Measurements from ENCODE around the gene PTPRE.

The PTPRE gene

DNA sequence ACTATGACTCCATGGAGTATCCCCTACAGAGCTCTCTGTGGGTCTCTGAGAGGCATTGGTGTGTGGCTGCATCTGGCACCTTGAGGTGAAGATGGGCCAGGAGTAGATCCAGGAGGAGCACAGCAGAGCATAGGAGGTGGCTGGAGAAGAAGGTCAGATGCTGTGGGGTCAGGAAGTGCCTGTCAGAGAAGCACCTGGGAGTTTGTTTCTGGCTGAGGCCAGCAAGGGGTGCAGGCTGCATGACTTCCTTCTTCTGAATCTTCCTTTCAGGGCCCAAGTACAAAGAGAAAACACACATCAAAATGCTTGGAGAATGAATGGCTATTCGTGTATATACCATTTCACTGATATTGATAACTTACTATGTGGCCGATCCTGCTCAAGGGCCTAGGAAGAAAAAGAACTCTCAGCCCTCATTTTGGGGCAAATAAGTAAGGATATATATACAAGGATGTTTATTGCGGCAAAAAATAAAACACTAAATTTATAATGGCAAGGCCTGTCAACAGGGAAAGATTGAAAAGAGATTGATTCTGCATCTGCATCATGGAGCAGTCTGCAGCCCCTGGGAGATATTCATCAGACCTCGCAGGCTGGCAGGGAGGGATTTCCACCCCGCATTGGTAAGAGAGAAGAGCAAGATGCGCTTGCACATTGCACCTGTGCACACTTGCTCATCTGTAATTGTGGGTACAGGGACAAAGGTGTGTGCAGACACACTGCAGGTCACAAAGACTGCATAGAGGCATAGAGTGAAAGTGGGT, 39.2 kb downstream of the PTPRE start:
- H3K36me3 ChIP-seq (ENCODE audit: control insufficient read depth, insufficient read depth, low read length, severe bottlenecking): no peaks in the 10 kb centered on the region
- no peaks in the 10 kb centered on the region for H3K27me3 ChIP-seq (replicated peaks; ENCODE audit: control insufficient read depth, insufficient read depth, low read length)
- DNase-seq (ENCODE audit: low read depth): no peak
- no peaks in the 10 kb centered on the region for H3K9me3 ChIP-seq (ENCODE audit: control insufficient read depth, low read length)
- H3K9ac ChIP-seq (ENCODE audit: low read length): no peak overlapping the region
- no peak overlapping the region for H3K4me3 ChIP-seq (ENCODE audit: low read length)
- peaks cover 5% of the 10 kb centered on the region for H3K4me1 ChIP-seq (ENCODE audit: control insufficient read depth, insufficient read depth, low read length)

DNA sequence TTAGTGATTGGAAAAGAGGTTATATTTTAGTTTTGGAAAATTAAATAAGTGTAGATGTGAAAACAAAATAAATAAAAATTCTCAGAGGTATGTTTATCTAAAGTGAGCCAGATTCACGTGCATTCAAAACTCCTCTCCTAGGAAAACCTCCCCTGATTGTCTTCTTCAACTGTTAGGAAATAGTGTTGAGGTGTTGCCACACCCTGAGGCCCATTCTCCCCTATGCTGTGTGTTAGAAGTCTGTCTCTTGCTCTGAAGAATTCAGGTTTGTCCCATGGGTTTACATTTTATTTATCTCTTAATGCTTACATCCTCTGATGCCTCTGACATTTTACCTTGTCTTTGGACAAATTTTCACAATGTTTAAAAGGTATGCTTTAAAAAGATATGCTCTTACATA, 40.3 kb downstream of the PTPRE start:
- Histone ChIP-seq H3K4me3 (ENCODE audit: low read length) (no peak overlapping the region), H3K36me3 (ENCODE audit: control insufficient read depth, insufficient read depth, low read length, severe bottlenecking) (no peaks in the 10 kb centered on the region), H3K9ac (ENCODE audit: low read length) (no peak overlapping the region), H3K9me3 (ENCODE audit: control insufficient read depth, low read length) (no peaks in the 10 kb centered on the region), H3K4me1 (ENCODE audit: control insufficient read depth, insufficient read depth, low read length) (peaks cover 5% of the 10 kb centered on the region), H3K27me3 (replicated peaks; ENCODE audit: control insufficient read depth, insufficient read depth, low read length) (no peaks in the 10 kb centered on the region)
- DNase-seq (ENCODE audit: low read depth): no peak

DNA sequence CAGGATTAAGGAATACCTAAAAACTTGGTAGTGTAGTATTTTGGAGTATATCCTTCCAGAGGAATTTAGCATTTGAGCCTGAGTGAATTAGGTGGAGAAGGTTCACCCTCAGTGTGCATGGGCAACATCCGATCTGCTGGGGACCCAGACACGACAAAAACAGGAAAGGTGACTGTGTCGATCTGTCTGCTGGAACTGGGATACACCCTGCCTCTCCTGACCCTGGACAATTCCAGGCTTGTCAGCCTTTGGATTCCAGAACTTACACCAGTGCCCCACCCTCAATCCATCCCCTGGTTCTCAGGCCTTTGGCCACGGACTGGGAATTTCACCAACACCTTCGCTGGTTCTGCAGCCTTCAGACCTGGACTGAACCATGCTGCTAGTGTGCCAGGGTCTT, 41.9 kb downstream of the PTPRE start:
- Histone ChIP-seq H3K9ac (ENCODE audit: low read length) (no peak overlapping the region), H3K27me3 (replicated peaks; ENCODE audit: control insufficient read depth, insufficient read depth, low read length) (no peaks in the 10 kb centered on the region), H3K4me3 (ENCODE audit: low read length) (no peak overlapping the region), H3K9me3 (ENCODE audit: control insufficient read depth, low read length) (no peaks in the 10 kb centered on the region), H3K36me3 (ENCODE audit: control insufficient read depth, insufficient read depth, low read length, severe bottlenecking) (no peaks in the 10 kb centered on the region), H3K4me1 (ENCODE audit: control insufficient read depth, insufficient read depth, low read length) (peaks cover 5% of the 10 kb centered on the region)
- no peak for DNase-seq (ENCODE audit: low read depth)

- no peaks in the 10 kb centered on the region for H3K27me3 ChIP-seq (replicated peaks; ENCODE audit: control insufficient read depth, insufficient read depth, low read length)
- no peak overlapping the region for H3K9ac ChIP-seq (ENCODE audit: low read length)
- H3K4me1 ChIP-seq (ENCODE audit: control insufficient read depth, insufficient read depth, low read length): peaks cover 5% of the 10 kb centered on the region
- H3K36me3 ChIP-seq (ENCODE audit: control insufficient read depth, insufficient read depth, low read length, severe bottlenecking): no peaks in the 10 kb centered on the region
- no peak overlapping the region for H3K4me3 ChIP-seq (ENCODE audit: low read length)
- H3K9me3 ChIP-seq (ENCODE audit: control insufficient read depth, low read length): no peaks in the 10 kb centered on the region
- no peak for DNase-seq (ENCODE audit: low read depth)
Measured at GRCh38 chr10:127949831-127950230, 42.9 kb downstream of the PTPRE start.

GRCh38 chr10:127951861-127952574, 45.1 kb downstream of the PTPRE start:
- Histone ChIP-seq H3K4me1 (ENCODE audit: control insufficient read depth, insufficient read depth, low read length) (no peaks in the 10 kb centered on the region), H3K9ac (ENCODE audit: low read length) (no peak overlapping the region), H3K4me3 (ENCODE audit: low read length) (no peak overlapping the region), H3K9me3 (ENCODE audit: control insufficient read depth, low read length) (no peaks in the 10 kb centered on the region), H3K36me3 (ENCODE audit: control insufficient read depth, insufficient read depth, low read length, severe bottlenecking) (no peaks in the 10 kb centered on the region), H3K27me3 (replicated peaks; ENCODE audit: control insufficient read depth, insufficient read depth, low read length) (no peaks in the 10 kb centered on the region)
- no peak for DNase-seq (ENCODE audit: low read depth)

DNA sequence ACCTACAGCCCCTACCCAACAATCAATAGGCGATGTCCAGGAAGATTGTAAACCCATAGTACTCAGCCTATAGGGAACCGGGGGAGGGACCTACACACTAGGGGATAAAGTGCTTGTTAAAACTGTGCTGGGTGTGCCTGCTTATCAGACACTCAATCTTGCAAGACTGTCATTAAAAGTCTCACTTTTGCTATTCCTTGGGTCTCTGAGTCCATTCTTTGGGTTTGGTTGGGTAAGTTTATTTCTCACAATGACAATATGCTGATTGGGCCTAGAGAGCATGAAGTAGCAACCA, 45.6 kb downstream of the PTPRE start:
- Histone ChIP-seq H3K4me1 (ENCODE audit: control insufficient read depth, insufficient read depth, low read length) (no peaks in the 10 kb centered on the region), H3K9ac (ENCODE audit: low read length) (no peak overlapping the region), H3K27me3 (replicated peaks; ENCODE audit: control insufficient read depth, insufficient read depth, low read length) (no peaks in the 10 kb centered on the region), H3K4me3 (ENCODE audit: low read length) (no peak overlapping the region), H3K36me3 (ENCODE audit: control insufficient read depth, insufficient read depth, low read length, severe bottlenecking) (no peaks in the 10 kb centered on the region), H3K9me3 (ENCODE audit: control insufficient read depth, low read length) (no peaks in the 10 kb centered on the region)
- no peak for DNase-seq (ENCODE audit: low read depth)

GRCh38 chr10:127952918-127953317, 46.0 kb downstream of the PTPRE start:
- DNase-seq (ENCODE audit: low read depth): no peak
- Histone ChIP-seq H3K9me3 (ENCODE audit: control insufficient read depth, low read length) (no peaks in the 10 kb centered on the region), H3K36me3 (ENCODE audit: control insufficient read depth, insufficient read depth, low read length, severe bottlenecking) (no peaks in the 10 kb centered on the region), H3K4me1 (ENCODE audit: control insufficient read depth, insufficient read depth, low read length) (no peaks in the 10 kb centered on the region), H3K9ac (ENCODE audit: low read length) (no peak overlapping the region), H3K4me3 (ENCODE audit: low read length) (no peak overlapping the region), H3K27me3 (replicated peaks; ENCODE audit: control insufficient read depth, insufficient read depth, low read length) (no peaks in the 10 kb centered on the region)

GRCh38 chr10:127953876-127954275, 47.0 kb downstream of the PTPRE start:
- no peak overlapping the region for H3K4me3 ChIP-seq (ENCODE audit: low read length)
- no peaks in the 10 kb centered on the region for H3K4me1 ChIP-seq (ENCODE audit: control insufficient read depth, insufficient read depth, low read length)
- H3K27me3 ChIP-seq (replicated peaks; ENCODE audit: control insufficient read depth, insufficient read depth, low read length): no peaks in the 10 kb centered on the region
- no peak overlapping the region for H3K9ac ChIP-seq (ENCODE audit: low read length)
- no peak for DNase-seq (ENCODE audit: low read depth)
- H3K9me3 ChIP-seq (ENCODE audit: control insufficient read depth, low read length): no peaks in the 10 kb centered on the region
- H3K36me3 ChIP-seq (ENCODE audit: control insufficient read depth, insufficient read depth, low read length, severe bottlenecking): no peaks in the 10 kb centered on the region

DNA sequence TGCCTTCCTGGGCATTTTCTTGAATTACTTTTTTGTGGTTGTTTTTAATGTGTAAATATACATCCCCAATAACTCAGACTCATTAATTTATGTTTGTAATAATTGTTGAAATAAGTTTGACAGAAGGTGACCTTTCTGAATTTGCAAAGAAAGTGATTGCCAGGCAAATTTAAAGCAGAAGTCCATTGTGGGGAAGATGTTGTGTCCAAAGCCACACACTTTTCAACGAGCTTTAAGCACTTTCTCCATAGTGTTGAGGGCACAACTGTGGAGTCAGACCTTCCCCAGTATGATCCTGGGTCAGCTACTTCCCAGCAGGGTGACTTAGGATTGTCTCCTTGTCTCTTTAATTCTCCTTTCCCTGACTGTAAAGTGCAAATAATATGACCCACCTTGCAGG, 52.5 kb downstream of the PTPRE start:
- H3K27me3 ChIP-seq (replicated peaks; ENCODE audit: control insufficient read depth, insufficient read depth, low read length): no peaks in the 10 kb centered on the region
- DNase-seq (ENCODE audit: low read depth): no peak
- H3K36me3 ChIP-seq (ENCODE audit: control insufficient read depth, insufficient read depth, low read length, severe bottlenecking): no peaks in the 10 kb centered on the region
- H3K4me3 ChIP-seq (ENCODE audit: low read length): no peak overlapping the region
- H3K4me1 ChIP-seq (ENCODE audit: control insufficient read depth, insufficient read depth, low read length): peaks cover under 1% of the 10 kb centered on the region
- no peaks in the 10 kb centered on the region for H3K9me3 ChIP-seq (ENCODE audit: control insufficient read depth, low read length)
- no peak overlapping the region for H3K9ac ChIP-seq (ENCODE audit: low read length)

DNA sequence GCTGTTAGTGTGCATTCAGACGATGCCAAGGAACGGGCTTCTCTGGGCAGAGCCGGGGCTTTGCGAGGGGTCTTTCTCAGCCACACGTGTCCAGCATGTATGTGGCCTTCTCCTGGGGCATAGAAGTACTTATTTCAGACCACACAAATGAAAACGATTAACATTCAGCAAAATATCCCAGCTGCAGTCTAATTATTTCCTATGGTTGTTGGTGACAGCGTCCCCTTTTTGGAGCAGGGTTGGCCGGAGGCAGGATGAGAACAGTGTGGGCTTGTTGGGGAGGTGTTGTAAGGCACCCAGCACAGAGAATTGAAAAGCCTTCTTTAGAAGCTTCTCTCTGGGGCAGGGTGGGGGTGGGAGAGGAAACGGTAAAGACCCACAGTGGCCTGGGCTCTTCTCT, 54.2 kb downstream of the PTPRE start:
- Histone ChIP-seq H3K36me3 (ENCODE audit: control insufficient read depth, insufficient read depth, low read length, severe bottlenecking) (no peaks in the 10 kb centered on the region), H3K9me3 (ENCODE audit: control insufficient read depth, low read length) (no peaks in the 10 kb centered on the region), H3K4me3 (ENCODE audit: low read length) (no peak overlapping the region), H3K9ac (ENCODE audit: low read length) (no peak overlapping the region), H3K4me1 (ENCODE audit: control insufficient read depth, insufficient read depth, low read length) (peaks cover 4% of the 10 kb centered on the region), H3K27me3 (replicated peaks; ENCODE audit: control insufficient read depth, insufficient read depth, low read length) (no peaks in the 10 kb centered on the region)
- no peak for DNase-seq (ENCODE audit: low read depth)

- DNase-seq (ENCODE audit: low read depth): no peak
- H3K4me3 ChIP-seq (ENCODE audit: low read length): no peak overlapping the region
Measured at GRCh38 chr10:127962205-127962604, 55.3 kb downstream of the PTPRE start.

DNA sequence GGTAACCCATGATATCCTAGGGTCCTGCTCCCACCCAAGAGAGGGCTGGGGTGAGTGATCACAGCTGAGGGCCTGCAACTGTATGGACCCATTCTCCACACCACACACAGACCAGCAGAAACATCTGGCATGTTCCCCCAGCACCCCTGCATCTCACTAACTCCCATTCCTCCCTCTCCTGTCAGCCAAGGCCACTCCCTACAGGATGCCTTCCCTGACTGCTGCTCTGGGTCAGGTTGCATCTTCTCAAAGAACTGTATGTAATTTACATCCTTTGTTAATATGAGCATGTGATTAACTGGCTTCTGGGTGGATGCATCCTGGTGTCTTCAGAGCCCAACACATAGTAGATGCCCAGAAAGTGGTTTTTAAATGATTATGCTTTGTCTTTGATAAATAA, 56.2 kb downstream of the PTPRE start:
- no peak for DNase-seq (ENCODE audit: low read depth)
- H3K9ac ChIP-seq (ENCODE audit: low read length): no peak overlapping the region
- H3K27me3 ChIP-seq (replicated peaks; ENCODE audit: control insufficient read depth, insufficient read depth, low read length): no peaks in the 10 kb centered on the region
- no peaks in the 10 kb centered on the region for H3K9me3 ChIP-seq (ENCODE audit: control insufficient read depth, low read length)
- no peak overlapping the region for H3K4me3 ChIP-seq (ENCODE audit: low read length)
- no peaks in the 10 kb centered on the region for H3K36me3 ChIP-seq (ENCODE audit: control insufficient read depth, insufficient read depth, low read length, severe bottlenecking)
- peaks cover 4% of the 10 kb centered on the region for H3K4me1 ChIP-seq (ENCODE audit: control insufficient read depth, insufficient read depth, low read length)

More at GRCh38 chr10:127962205-127962604, 55.3 kb downstream of the PTPRE start:
- Histone ChIP-seq H3K9me3 (ENCODE audit: control insufficient read depth, low read length) (no peaks in the 10 kb centered on the region), H3K9ac (ENCODE audit: low read length) (no peak overlapping the region), H3K4me1 (ENCODE audit: control insufficient read depth, insufficient read depth, low read length) (peaks cover 4% of the 10 kb centered on the region), H3K36me3 (ENCODE audit: control insufficient read depth, insufficient read depth, low read length, severe bottlenecking) (no peaks in the 10 kb centered on the region), H3K27me3 (replicated peaks; ENCODE audit: control insufficient read depth, insufficient read depth, low read length) (no peaks in the 10 kb centered on the region)
